RPMI7951 (cell line): ENCODE measurements around the gene AGXT. TPM values are rescaled to one million over a fixed set of nuclear protein-coding genes. Genes with fewer than 3 reads are reported as not detected.
A peak's percentile ranks its signal among the peaks of the same experiment; 100 is the strongest.

Experiments used
- DNase-seq: peaks from one replicate; pipeline ENCODE4 v3.0.0-alpha.2; 2012; ENCODE audit warnings: low read depth
- total RNA-seq: library from RNA; depleted of rRNA; stranded (reverse); fragments of >200 nt; shearing (Covaris generic); gene quantifications from 2 replicates; pipeline ENCODE4 v1.2.3, GENCODE V29; 2014

The AGXT gene
- total RNA-seq, 1 experiment from 2014 or later: 0.24 TPM

- DNase-seq: no peak
These were observed 16.9 kb downstream of the AGXT start for GRCh38 chr2:240885566-240885965.

- DNase-seq: no peak
These were observed 17.5 kb downstream of the AGXT start for GRCh38 chr2:240886023-240886565.

- no peak for DNase-seq
These were observed 18.3 kb downstream of the AGXT start for GRCh38 chr2:240886678-240887609.

- DNase-seq: no peak
These were observed 19.0 kb downstream of the AGXT start for GRCh38 chr2:240887631-240888030.

- no peak for DNase-seq
These were observed 19.7 kb downstream of the AGXT start for GRCh38 chr2:240888130-240888889.

- DNase-seq: no peak
These were observed 20.4 kb downstream of the AGXT start for GRCh38 chr2:240888890-240889573.

- DNase-seq: no peak
These were observed 21.3 kb downstream of the AGXT start for GRCh38 chr2:240889601-240890560.

- no peak for DNase-seq
These were observed 22.1 kb downstream of the AGXT start for GRCh38 chr2:240890691-240891090.

GRCh38 chr2:240891492-240892340, 23.1 kb downstream of the AGXT start:
- DNase-seq: no peak

- DNase-seq: no peak
These were observed 23.7 kb downstream of the AGXT start for GRCh38 chr2:240892356-240892755.

- no peak for DNase-seq
These were observed 24.3 kb downstream of the AGXT start for GRCh38 chr2:240892925-240893324.

GRCh38 chr2:240893363-240893844, 24.8 kb downstream of the AGXT start:
- DNase-seq: peak; percentile 64

GRCh38 chr2:240894006-240894405, 25.4 kb downstream of the AGXT start:
- no peak for DNase-seq

- no peak for DNase-seq
These were observed 26.4 kb downstream of the AGXT start for GRCh38 chr2:240894836-240895558.

GRCh38 chr2:240895656-240896388, 27.2 kb downstream of the AGXT start, which contains the start of gene MAB21L4:
MAB21L4 (minus strand) TSS chr2:240896156; CDS start chr2:240895997, 159 bp downstream.
- peak; percentile 28 for DNase-seq

GRCh38 chr2:240896394-240896793, 27.8 kb downstream of the AGXT start:
- no peak for DNase-seq

GRCh38 chr2:240896871-240897692, 28.5 kb downstream of the AGXT start:
- DNase-seq: peak; percentile 26
